ENCODE measurements around the gene EYA2. TPM values are rescaled to one million over a fixed set of nuclear protein-coding genes. Genes with fewer than 3 reads are reported as not detected.
A peak's percentile ranks its signal among the peaks of the same experiment; 100 is the strongest.

Gene EYA2
- total RNA-seq, 3 donors from 2014 or later (not counting 1 experiment from before 2014, with no cell fraction given), result 0.30 TPM; not detected in 2

GRCh38 chr20:46967646-46968045, 73.0 kb downstream of the EYA2 start:
- ATAC-seq (no peak), DNase-seq (no peak)
- Mint-ChIP-seq H3K4me1 (no peaks in the 10 kb centered on the region), H3K9me3 (no peaks in the 10 kb centered on the region), H3K4me3 (no peak overlapping the region), H3K27me3 (ENCODE audit: low read depth in 2 of 2) (peaks cover 10 to 13% of the 10 kb centered on the region in 2 donors), H3K36me3 (no peaks in the 10 kb centered on the region), H3K27ac (no peak overlapping the region)
- Histone ChIP-seq H3K27ac (ENCODE audit: low read length) (no peak overlapping the region), H3K4me1 (ENCODE audit: control insufficient read depth, insufficient read depth, low read length) (no peaks in the 10 kb centered on the region), H3K9me3 (ENCODE audit: control insufficient read depth, insufficient read depth, low read length) (no peaks in the 10 kb centered on the region), H3K27me3 (ENCODE audit: control insufficient read depth, insufficient read depth, low read length) (no peaks in the 10 kb centered on the region), H3K4me3 (ENCODE audit: low read length) (no peak overlapping the region), H3K36me3 (ENCODE audit: control insufficient read depth, insufficient read depth, low read length) (no peaks in the 10 kb centered on the region)
- no peak for TF ChIP-seq CTCF (IDR thresholded peaks at IDR 0.05)
- WGBS (ENCODE audit: insufficient coverage), result 83% methylated on average over 2 of the region's 2 CpGs
- intact Hi-C loops (cut with micrococcal nuclease), result no loop called here

GRCh38 chr20:46970937-46971630, 76.4 kb downstream of the EYA2 start:
- Histone ChIP-seq H3K9me3 (ENCODE audit: control insufficient read depth, insufficient read depth, low read length) (no peaks in the 10 kb centered on the region), H3K4me3 (ENCODE audit: low read length) (no peak overlapping the region), H3K27me3 (ENCODE audit: control insufficient read depth, insufficient read depth, low read length) (no peaks in the 10 kb centered on the region), H3K4me1 (ENCODE audit: control insufficient read depth, insufficient read depth, low read length) (no peaks in the 10 kb centered on the region), H3K27ac (ENCODE audit: low read length) (no peak overlapping the region), H3K36me3 (ENCODE audit: control insufficient read depth, insufficient read depth, low read length) (no peaks in the 10 kb centered on the region)
- 9% methylated on average over 2 of the region's 4 CpGs for WGBS (ENCODE audit: insufficient coverage)
- TF ChIP-seq CTCF (IDR thresholded peaks at IDR 0.05), result no peak
- DNase-seq, result peak in 1 of 2 donors; percentile 32
- peak in 1 of 3 donors; percentile 29 for ATAC-seq
- no peaks in the 10 kb centered on the region for H3K4me1 Mint-ChIP-seq
- intact Hi-C loops (cut with micrococcal nuclease), result no loop called here
- no peaks in the 10 kb centered on the region for H3K9me3 Mint-ChIP-seq
- H3K27ac Mint-ChIP-seq, result no peak overlapping the region
- peaks cover 7 to 18% of the 10 kb centered on the region in 2 donors for H3K27me3 Mint-ChIP-seq (ENCODE audit: low read depth in 2 of 2)
- no peak overlapping the region for H3K4me3 Mint-ChIP-seq
- no peaks in the 10 kb centered on the region for H3K36me3 Mint-ChIP-seq

- Mint-ChIP-seq H3K27me3 (ENCODE audit: low read depth in 2 of 2) (peaks cover 16 to 29% of the 10 kb centered on the region in 2 donors), H3K9me3 (no peaks in the 10 kb centered on the region), H3K27ac (no peak overlapping the region), H3K4me1 (no peaks in the 10 kb centered on the region), H3K36me3 (no peaks in the 10 kb centered on the region), H3K4me3 (no peak overlapping the region)
- H3K27me3 ChIP-seq (ENCODE audit: control insufficient read depth, insufficient read depth, low read length), result no peaks in the 10 kb centered on the region
- 80% methylated on average over 5 of the region's 6 CpGs for WGBS (ENCODE audit: insufficient coverage)
- no peak for TF ChIP-seq CTCF (IDR thresholded peaks at IDR 0.05)
- DNase-seq, result no peak
- H3K36me3 ChIP-seq (ENCODE audit: control insufficient read depth, insufficient read depth, low read length), result no peaks in the 10 kb centered on the region
- H3K4me3 ChIP-seq (ENCODE audit: low read length), result no peak overlapping the region
- H3K9me3 ChIP-seq (ENCODE audit: control insufficient read depth, insufficient read depth, low read length), result no peaks in the 10 kb centered on the region
- no peak overlapping the region for H3K27ac ChIP-seq (ENCODE audit: low read length)
- intact Hi-C loops (cut with micrococcal nuclease), result no loop called here
- no peaks in the 10 kb centered on the region for H3K4me1 ChIP-seq (ENCODE audit: control insufficient read depth, insufficient read depth, low read length)
- ATAC-seq, result no peak
Observed at GRCh38 chr20:46973766-46974165, 79.1 kb downstream of the EYA2 start.

Data from natural killer cell (primary cell).